ENCODE data around the gene MUC6.

MUC6 gene

DNA sequence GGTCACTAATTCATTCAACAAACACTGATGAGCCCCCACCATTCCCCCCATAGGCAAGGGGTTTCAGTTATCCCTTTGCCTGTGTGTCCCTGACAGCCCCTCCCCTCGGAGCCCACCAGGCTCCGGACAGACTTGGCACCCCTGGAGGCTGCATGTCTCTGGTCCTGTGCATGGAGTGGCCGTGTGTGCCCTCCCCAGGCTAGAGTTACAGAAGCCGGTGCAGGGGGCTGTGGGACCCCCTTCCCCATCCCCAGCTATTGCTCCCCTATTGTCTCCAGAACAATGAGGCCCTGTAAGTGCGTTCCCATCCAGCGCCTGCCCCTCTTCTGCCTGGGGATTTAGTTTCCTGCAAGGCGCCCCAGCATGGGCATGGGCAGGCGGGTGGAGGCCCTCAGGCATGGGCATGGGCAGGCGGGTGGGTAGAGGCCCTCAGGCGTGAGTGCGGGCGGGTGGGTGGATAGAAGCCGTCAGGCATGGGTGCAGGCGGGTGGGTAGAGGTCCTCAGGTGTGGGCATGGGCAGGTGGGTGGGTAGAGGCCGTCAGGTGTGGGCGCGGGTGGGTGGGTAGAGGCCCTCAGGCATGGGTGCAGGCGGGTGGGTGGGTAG, 39.6 kb upstream of the MUC6 start:
- H3K27me3 ChIP-seq = 0 out of 2 replicates have a peak, but pooled peaks cover 3% of the 10 kb centered on the region
- no peaks in the 10 kb centered on the region for H3K4me1 ChIP-seq
- H3K9me3 ChIP-seq = no peaks in the 10 kb centered on the region
- H3K36me3 ChIP-seq = no peaks in the 10 kb centered on the region
- TF ChIP-seq, protein P1, sequence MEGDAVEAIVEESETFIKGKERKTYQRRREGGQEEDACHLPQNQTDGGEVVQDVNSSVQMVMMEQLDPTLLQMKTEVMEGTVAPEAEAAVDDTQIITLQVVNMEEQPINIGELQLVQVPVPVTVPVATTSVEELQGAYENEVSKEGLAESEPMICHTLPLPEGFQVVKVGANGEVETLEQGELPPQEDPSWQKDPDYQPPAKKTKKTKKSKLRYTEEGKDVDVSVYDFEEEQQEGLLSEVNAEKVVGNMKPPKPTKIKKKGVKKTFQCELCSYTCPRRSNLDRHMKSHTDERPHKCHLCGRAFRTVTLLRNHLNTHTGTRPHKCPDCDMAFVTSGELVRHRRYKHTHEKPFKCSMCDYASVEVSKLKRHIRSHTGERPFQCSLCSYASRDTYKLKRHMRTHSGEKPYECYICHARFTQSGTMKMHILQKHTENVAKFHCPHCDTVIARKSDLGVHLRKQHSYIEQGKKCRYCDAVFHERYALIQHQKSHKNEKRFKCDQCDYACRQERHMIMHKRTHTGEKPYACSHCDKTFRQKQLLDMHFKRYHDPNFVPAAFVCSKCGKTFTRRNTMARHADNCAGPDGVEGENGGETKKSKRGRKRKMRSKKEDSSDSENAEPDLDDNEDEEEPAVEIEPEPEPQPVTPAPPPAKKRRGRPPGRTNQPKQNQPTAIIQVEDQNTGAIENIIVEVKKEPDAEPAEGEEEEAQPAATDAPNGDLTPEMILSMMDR (IDR thresholded peaks at IDR 0.05; ENCODE audit: low read depth, low read length) = no peak
- no peak for DNase-seq
- H3K4me3 ChIP-seq (ENCODE audit: low read depth, low read length) = no peak overlapping the region

DNA sequence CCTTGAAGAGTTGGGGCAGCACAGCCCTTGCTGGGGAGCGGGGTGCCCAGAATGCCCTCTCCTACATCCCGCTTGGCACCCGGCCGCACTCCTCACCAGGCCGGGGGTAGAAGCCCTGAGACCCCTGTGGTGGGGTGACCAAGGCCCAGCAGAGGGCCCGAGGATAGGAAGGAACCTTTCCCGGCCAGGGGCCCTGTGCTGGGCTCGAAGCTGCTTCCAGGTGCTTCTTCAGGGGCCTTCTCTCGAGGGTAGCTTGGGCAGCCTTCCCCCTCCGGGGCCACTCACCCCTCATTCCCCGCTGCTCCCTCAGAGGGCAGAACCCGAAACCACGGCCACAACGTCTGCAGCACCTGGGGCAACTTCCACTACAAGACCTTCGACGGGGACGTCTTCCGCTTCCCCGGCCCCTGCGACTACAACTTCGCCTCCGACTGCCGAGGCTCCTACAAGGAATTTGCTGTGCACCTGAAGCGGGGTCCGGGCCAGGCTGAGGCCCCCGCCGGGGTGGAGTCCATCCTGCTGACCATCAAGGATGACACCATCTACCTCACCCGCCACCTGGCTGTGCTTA, 38.9 kb upstream of the MUC6 start:
- Histone ChIP-seq H3K4me1 (no peaks in the 10 kb centered on the region), H3K27me3 (0 out of 2 replicates have a peak, but pooled peaks cover 3% of the 10 kb centered on the region), H3K9me3 (no peaks in the 10 kb centered on the region), H3K36me3 (no peaks in the 10 kb centered on the region), H3K4me3 (ENCODE audit: low read depth, low read length) (no peak overlapping the region)
- TF ChIP-seq, protein P1 (IDR thresholded peaks at IDR 0.05; ENCODE audit: low read depth, low read length) = no peak
- no peak for DNase-seq

DNA sequence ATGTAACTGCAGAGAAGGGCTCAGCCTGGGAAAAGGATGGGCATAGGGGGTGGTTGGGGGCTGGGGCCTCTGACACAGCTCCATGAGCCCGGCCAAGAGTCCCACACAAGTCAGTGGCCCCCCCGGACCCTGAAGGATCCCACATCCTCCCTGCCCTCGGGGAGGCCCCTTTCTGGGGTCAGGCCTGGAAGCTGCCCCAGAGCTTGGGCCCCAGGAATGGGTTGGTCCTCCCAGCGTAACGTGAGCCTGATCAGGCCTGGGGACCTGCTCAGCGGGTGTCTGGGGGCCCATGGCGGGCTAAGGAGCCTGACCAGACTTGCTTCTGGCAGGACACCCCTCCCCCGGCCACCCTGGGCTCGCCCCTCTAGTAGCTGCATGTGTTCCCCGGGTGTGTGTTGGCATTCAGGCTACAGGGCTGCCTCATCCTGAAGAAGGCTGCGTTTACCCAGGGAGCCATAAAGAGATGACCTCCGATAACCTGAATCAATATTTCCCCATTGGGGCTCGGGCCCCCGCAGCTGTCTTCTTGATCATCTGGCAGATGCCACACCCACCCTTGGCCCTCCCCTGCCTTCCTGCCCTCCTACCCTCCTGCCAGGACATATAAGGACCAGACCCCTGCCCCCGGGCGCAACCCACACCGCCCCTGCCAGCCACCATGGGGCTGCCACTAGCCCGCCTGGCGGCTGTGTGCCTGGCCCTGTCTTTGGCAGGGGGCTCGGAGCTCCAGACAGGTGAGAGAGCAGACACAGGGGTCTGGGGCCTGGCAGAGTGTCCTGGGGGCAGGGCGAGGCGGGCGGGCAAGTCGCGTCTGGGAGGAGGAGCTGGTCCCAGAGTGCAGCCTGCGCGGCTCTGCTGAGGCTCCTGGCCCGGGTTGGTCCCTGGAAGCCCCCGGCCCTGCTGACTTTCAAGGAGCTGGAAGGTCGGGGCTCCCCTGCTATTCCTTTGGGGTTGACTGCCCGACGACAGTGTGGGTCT, 38.0 kb upstream of the MUC6 start, which contains the start of gene MUC2:
Gene MUC2, plus strand, starts transcription at position 631 of the 978 bp plus-strand sequence.
- no peak for DNase-seq
- Histone ChIP-seq H3K9me3 (no peaks in the 10 kb centered on the region), H3K4me3 (ENCODE audit: low read depth, low read length) (no peak within 1 kb of the TSS), H3K4me1 (no peaks in the 10 kb centered on the region), H3K27me3 (0 out of 2 replicates have a peak, but pooled peaks cover 3% of the 10 kb centered on the region), H3K36me3 (no peaks in the 10 kb centered on the region)
- TF ChIP-seq, protein P1 (IDR thresholded peaks at IDR 0.05; ENCODE audit: low read depth, low read length) = no peak

DNA sequence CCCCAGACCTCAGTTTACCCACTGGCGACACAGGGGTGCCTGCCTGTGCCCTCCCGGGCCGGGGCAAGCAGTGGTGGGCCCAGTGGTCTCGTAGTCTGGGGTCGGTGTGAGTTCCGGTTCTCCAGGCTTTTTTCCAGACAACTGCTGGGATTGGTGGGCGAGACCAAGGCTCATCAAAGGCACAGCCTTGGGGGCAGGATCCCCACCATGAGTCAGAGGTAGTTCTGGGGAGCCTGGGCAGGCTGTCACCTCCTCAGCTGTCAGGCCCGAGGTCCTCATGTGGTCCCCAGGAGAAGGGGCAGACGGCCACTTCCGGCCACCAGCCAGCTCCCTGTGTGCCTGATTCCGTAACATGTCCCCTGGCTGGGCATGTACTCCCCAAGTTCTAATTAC, 37.3 kb upstream of the MUC6 start:
- TF ChIP-seq, protein P1 (IDR thresholded peaks at IDR 0.05; ENCODE audit: low read depth, low read length) = no peak
- Histone ChIP-seq H3K36me3 (no peaks in the 10 kb centered on the region), H3K4me3 (ENCODE audit: low read depth, low read length) (no peak overlapping the region), H3K4me1 (no peaks in the 10 kb centered on the region), H3K9me3 (no peaks in the 10 kb centered on the region), H3K27me3 (0 out of 2 replicates have a peak, but pooled peaks cover 3% of the 10 kb centered on the region)
- no peak for DNase-seq

DNA sequence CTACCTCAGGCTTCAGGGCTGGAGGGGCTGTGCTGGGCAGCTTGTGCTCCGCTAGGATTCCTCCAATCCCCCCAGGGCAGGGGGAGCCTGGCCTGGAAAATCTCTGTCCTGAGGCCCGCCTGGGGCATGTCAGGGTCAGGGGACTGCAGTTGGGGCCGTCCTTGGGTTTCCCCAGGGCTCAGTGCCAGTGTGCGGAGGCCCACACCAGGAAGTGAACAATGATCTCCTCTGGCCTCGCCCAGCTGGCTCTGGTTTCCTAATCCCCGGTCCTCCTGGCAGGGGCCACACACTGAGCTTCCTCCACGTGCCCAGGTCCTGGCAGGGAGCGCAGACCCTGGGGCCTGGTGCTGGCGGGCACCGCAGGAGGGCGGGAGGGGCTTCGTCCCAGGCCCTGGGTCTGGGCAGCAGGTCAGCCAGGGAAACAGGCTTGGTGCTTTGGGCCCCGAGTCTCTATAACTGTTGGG, 36.8 kb upstream of the MUC6 start:
- Histone ChIP-seq H3K4me1 (no peaks in the 10 kb centered on the region), H3K36me3 (no peaks in the 10 kb centered on the region), H3K9me3 (no peaks in the 10 kb centered on the region), H3K27me3 (0 out of 2 replicates have a peak, but pooled peaks cover 3% of the 10 kb centered on the region), H3K4me3 (ENCODE audit: low read depth, low read length) (no peak overlapping the region)
- DNase-seq = no peak
- TF ChIP-seq, protein P1 (IDR thresholded peaks at IDR 0.05; ENCODE audit: low read depth, low read length) = no peak

All from BE2C (cell line).